Measurements from ENCODE around the gene SLC9B2.
"Not testable (repeated sequence)": the region's sequence is repeated elsewhere in the genome, so short reads cannot be mapped to it uniquely, and the experiment has no call there.

SLC9B2 gene

GRCh38 chr4:103021120-103021519, 55.4 kb downstream of the SLC9B2 start:
- DNase-seq = no peak

- DNase-seq = peak; percentile 9 to 93 (median 84)
These were observed 57.0 kb downstream of the SLC9B2 start, which contains the start of gene SLC9B1 for GRCh38 chr4:103019308-103020124. TSS of gene SLC9B1 (minus strand) at chr4:103019705. CDS start at chr4:102991711, 27,994 bp downstream.

DNA sequence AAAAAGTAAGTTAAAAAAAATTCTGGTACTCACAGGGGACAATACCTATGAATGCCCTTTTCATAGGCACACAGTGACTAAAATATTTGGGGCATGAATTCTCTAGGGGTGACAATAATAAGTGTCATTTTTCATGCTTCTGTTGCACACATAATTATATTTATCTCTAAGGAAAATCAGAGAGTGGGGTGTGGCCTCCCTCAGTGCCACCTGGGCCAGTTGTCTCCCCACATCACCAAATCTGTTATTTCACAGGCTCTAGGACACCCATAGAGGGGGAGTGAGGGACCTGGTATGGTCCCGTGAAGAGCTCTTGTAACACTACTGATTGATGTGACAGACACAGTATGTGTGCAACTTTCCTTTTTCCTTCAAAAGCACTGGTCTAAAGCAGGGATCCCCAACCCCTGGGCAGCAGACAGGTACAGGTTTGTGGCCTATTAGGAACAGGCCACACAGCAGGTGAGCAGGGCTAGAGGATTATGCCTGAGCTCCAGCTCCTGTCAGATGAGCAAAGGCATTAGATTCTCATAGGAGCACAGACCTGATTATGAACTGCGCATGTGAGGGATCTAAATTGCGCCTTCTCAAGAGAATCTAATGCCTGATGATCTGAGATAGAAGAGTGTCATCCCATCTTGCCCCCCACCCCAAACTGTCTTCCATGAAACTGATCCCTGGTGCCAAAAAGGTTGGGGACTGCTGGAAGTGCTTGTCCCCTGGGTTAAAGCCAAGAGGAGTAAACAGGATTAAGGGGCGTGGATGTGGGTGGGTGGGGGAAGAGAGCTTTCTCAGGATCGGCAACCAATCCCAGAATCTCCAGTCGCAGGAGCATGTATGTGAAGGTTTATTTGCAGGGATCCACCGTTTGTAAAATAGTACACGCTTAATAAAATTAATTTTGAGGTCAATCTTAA, 57.9 kb downstream of the SLC9B2 start:
- DNase-seq = peak in 7 of 58 donors; percentile 3 to 38 (median 29)

DNA sequence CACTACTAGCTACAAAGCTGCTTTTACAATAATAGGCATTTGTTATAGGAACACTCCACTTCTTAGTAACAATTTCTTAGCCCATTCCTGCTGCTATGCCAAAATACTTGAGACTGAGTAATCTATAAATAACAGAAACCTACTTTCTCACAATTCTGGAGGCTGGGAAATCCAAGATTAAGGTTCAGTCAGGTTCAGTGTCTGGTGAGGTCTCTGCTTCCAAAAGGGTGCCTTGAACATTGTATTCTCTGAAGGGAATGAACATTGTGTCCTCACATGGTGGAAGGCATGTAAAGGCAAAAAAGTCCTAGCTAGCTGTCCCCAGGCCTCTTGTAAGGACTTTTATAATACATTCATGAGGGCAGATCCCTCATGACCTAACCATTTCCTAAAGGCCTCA, 64.0 kb downstream of the SLC9B2 start:
- no peak for DNase-seq

DNA sequence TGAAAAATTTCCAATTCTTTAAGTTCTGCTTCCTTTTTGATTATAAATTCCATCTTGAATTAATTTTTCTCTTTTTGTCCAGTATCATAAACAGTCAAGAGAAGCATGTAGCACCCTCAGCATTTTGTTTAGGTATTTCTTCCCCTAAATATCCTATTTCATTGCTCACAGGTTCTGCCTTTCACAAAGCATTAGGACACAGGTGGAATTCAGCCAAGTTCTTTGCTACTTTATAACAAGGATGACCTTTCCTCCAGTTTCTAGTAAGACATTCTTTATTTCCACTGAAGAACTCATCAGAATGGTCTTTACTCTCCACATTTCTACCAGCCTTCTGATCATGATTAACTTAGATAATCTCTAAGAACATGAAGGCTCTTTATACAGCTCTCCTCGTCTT, 64.5 kb downstream of the SLC9B2 start:
- no peak for DNase-seq

DNA sequence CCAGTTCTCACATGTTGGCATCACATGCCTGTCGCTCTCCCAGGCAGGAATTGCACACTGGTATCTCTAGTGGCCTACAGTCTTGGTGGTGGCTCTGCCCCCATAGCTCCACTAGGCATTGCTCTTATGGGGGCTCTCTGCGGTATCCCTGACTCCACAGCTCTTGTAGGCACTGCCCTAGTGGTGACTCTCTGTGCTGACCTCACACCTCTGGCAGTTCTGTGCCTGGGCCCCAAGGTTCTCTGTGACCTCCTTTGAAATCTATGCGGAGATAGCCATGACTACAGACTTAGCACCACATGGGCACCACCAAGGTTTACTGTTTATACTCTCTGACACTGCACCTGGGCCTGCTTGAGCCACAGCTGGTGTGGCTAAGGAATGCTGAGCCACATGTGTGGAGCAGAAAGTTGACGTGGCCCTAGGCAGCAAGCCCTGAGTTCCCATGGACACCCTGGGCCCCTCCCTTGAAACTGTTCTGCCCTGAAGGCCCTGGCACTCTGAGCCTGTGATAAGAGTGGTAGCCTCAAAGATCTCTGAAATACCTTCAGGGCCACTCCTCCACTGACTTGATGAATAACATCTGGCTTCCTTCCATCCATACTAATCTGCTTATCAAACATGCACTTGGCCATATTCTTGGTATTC, 65.1 kb downstream of the SLC9B2 start:
- no peak for DNase-seq

DNA sequence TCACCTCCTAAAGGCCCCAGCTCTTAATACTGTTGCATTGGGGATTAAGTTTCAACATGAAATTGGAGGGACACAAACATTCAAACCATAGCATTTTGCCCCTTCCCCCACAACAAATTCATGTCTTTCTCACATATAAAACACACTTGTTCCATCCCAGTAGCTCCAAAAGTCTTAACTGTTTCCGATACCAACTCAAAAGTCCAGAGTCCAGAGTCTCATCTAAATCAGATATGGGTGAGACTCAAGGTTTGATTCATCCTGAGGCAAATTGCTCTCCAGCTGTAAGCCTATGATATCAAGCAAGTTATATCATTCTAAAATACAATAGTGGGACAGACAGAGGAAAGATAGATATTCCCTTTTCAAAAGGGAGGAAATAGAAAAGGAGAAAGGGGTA, 65.8 kb downstream of the SLC9B2 start:
- DNase-seq = no peak

DNA sequence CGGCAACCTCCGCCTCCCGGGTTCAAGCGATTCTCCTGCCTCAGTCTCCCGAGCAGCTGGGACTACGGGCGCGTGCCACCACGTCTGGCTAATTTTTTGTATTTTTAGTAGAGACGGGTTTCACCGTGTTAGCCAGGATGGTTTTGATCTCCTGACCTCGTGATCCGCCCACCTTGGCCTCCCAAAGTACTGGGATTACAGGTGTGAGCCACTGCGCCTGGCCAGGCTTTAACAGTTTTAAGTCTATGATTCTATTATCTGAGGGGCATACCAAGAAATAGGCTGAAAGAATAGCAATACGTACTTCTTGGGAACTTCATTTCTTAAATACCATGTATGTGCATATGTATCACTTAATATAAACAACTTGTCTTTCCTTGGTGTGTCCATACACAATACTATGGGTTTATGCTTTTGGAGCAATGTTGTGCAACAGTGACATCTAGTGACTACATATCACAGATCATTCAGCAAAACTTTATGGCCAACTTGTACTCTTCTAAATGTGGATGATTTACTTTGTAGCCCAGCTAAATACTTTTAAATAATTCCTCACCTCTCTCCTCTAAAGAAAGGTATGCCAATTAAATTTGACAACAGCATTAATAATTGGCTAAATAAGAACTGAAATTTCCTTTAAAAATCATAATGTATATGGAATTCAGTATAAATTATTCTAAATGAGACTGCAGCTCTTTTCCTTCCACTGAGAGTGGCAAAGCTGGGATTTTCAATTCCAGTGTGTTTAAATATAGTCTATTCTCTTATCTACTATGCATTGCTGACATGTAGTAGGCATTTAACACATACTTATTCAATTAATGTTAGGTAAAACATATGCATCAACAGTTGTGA, 67.5 kb downstream of the SLC9B2 start:
- DNase-seq = peak in 3 of 58 donors; percentile 2 to 66 (median 53)

GRCh38 chr4:103002551-103002950, 74.0 kb downstream of the SLC9B2 start:
- no peak for DNase-seq

- DNase-seq = no peak
These were observed 81.8 kb downstream of the SLC9B2 start for GRCh38 chr4:102994803-102995202.

GRCh38 chr4:102993985-102994384, 82.6 kb downstream of the SLC9B2 start:
- DNase-seq = not testable (repeated sequence)

DNA sequence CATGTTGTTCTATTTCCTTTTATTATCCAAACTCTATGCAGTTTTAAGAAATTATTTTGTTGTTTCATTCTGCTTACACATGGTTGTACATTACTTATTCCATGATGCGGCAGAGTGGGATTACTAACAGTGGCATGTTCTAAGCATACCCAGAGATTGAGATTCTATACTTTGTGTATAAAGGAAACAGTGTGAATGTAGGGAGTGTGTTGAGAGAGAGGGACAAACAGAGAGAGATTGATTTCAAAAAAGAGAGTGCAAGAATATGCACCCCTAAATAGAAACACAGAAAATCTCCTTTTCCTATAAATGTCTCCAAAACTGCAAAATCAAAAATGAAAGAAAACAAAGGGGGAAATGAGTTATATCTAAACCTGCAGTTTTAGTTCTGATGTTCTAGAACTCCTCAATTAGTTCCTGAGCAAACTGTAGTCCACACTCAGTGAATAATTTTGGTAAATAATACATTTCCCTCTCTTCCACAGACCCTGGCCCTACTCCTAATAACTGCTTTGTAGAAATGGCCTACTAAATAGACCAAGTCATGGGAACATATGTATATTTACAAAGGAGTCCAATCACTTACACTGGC, 88.0 kb downstream of the SLC9B2 start:
- DNase-seq = no peak

- DNase-seq = no peak
These were observed 95.6 kb downstream of the SLC9B2 start for GRCh38 chr4:102981005-102981404.
